Activated gamma-delta T cell treated with Interleukin-2 at 50 U/mL for 16 hours (primary cell): ENCODE results near the gene SKAP2.

ENCODE experiments used
- DNase-seq: peaks from one replicate; pipeline ENCODE4 v3.0.0-alpha.2; 2020

The SKAP2 gene

DNA sequence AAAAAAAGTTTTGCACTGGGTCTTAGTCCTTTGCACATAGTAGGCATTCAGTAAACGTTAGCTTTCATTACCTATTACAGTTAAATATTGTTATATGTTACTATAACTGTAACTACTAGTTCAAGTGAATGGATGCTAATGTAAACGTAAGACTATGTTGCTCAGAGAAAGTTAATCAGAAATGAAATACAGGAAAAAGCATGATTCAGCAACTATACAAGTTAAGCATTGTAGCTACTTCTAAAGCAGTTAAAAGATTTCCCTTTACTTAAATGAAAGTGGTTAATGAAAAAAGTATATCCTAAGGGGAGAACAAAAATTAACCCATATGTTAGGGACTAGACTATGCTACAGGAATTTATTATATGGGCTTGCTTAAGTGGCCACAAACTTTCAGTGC lies 121.2 kb downstream of the SKAP2 start:
- DNase-seq, result no peak

DNA sequence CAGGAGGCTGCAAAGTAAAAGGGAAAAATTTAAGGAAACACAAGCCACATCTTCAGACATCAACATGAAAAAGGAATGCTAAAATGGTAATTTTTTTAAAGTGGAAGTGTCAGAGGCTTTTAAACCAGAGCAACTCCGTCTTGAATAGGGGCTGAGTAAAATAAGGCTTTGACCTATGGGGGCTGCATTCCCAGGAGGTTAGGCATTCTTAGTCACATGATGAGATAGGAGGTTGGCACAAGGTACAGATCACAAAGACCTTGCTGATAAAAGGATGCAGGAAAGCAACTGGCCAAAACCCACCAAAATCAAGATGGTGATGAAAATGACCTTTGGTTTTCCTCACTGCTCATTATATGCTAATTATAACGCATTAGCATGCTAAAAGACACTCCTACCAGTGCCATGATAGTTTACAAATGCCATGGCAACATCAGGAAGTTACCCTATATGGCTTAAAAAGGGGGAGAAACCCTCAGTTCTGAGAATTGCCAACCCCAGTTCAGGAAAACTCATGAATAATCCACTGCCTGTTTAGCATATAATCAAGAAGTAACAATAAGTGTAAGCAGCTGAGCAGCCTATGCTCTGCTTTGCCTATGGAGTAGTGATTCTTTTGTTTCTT lies 128.3 kb downstream of the SKAP2 start:
- DNase-seq, result no peak

DNA sequence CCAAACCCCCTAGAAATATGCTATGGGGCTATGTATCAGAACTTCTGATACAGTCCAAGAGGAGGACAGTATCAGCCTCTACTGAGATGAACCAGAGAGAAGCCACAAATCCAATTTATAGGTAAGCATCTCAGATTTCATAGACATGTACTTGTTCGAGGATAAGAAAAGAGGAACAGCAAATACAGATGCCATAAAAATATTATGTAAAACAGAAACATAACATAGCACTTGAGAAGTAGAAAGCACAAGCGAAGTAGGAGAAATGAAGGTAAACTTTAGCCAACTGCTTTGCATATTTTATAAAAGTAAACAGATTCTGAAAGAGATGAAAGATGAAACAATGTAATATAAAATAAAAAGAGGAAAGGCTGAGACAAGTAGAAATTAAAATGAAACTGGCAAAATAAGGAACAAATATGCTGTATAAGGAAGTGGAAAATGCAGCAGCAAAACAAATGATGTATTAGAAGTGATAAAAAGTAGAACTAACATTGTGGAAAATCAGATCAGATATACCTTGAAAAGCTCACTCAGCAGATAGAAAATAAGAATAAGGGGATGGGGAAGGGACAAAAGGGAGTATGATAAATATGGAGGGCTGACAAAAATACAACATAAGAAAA lies 135.1 kb downstream of the SKAP2 start:
- no peak for DNase-seq

DNA sequence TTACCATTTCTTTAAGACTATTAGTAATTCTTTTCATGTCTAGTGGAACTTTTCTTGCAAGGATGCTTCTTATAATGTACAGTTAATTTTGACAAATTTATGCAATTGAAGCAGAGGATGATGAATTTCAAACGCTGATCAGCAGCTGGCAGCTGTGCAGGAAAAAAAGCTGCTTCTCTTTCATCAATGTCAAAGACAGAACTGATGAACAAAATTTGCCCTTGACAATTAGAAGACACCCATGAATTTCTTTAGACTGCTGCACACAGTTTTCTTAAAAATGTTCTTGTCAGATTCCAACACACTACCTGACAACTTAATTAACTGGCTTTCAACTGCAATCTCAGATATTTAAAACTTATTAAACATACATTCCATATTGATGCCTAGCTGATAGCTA lies 138.3 kb downstream of the SKAP2 start:
- DNase-seq, result no peak

DNA sequence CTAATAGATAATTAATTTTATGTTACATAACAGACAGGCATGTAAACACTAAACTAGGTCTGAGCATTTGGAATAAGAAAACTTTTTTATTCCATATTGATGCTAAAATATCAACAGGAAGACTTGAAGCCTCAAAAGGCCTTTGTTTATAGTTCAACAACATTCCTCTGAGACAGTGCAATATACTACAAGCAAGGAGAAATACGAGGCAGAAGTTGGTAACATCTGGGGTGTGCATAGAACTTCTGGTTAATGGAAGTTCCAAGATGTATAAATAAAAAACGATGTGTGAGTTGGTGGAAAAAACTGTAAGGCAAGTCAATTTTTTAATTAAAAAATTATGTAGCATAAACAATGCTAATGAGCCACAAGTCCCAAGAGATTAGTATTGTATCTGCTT lies 139.6 kb downstream of the SKAP2 start:
- no peak for DNase-seq

DNA sequence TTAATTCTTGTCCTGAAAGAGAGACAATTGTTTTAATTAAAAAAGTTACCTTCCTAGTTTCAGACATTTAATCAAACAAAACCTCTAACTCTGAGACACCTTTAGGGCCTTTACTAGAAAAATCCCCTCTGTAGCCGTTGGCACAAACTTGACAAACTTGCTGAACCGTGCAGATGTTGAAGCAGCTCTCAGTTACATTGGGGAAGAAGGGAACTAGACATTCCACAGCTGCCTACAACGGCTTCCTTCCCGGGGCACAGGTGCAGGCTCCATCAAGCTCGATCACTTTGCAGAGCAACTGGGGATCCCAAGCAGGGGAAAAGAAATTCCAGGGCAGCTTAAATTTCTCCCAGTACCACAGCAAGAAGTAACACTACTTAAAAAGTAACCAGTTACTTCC lies 141.3 kb downstream of the SKAP2 start:
- no peak for DNase-seq

DNA sequence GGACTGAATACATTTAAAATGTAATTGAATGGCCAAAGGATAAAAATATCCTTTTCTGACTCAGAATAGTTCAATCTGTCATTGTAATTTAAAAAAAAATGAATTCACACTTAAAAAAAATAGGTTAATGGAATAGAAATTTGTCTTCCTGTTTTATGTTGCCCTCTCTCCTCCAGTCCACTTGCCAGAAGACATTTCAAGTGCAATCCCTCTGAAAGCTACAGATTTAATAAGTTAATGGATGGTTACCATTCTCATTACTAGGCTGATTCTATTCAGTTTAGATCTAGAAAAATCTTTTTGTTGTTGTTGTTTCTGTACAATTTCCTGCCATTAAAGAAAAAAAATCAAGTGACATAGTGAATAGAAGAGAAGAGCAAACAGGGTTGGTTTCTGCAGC lies 142.9 kb downstream of the SKAP2 start:
- DNase-seq, result no peak

DNA sequence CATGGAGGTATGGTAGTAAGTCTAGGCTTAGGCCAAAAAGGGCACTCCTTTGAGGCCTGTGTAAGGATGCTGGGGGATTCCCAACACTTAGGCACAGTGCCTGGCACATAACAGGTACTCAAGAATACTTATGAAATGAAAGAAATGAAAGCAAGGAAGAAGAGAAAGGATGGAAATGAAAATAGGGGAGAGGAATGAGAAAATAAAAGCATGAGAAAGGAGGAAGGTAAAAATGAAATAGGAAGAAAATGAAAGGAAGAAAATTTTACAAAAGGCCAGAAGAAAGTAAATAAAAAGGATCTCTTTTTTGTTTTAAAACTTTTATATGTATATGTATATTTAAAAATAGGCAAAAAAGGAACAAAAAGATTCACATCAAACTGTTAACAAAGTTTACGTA lies 146.3 kb downstream of the SKAP2 start:
- DNase-seq, result no peak

DNA sequence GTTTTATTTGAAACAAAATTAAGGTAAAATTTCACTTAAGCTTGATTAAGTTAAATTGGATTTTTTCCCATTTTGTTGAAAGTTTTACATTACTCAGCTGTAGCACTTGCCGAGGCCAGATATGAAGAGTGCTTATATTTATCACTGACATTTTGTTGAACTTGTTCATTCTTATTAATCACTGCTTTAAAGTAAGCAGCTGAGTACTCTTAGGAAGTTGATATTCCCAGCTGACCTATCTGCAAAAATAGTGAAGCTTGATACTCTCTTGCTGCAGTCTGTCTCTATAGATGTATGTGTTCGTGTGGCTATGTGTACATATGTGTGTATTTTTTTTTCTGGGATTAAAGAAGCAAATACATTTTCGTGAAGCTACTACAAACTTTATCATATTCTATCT lies 150.0 kb downstream of the SKAP2 start:
- DNase-seq, result no peak

DNA sequence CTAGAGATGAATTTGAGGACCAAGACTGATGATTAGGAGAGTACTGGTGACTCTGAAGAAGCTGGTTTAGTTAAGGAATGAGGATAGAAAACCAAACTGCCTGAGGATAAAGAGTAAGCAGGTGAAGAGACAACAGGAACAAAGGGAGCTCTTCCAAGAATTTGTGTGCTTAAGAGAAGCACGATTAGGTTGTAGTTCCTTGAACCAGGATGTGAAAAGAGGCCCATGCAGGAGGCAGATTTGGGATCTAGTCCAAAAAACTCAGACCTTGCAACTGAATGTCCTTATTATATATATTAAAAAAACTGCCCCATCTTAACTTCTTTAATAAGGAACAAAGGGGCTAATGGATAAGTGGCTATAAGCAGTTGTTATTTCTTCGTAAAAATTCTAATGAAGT lies 150.4 kb downstream of the SKAP2 start:
- no peak for DNase-seq

DNA sequence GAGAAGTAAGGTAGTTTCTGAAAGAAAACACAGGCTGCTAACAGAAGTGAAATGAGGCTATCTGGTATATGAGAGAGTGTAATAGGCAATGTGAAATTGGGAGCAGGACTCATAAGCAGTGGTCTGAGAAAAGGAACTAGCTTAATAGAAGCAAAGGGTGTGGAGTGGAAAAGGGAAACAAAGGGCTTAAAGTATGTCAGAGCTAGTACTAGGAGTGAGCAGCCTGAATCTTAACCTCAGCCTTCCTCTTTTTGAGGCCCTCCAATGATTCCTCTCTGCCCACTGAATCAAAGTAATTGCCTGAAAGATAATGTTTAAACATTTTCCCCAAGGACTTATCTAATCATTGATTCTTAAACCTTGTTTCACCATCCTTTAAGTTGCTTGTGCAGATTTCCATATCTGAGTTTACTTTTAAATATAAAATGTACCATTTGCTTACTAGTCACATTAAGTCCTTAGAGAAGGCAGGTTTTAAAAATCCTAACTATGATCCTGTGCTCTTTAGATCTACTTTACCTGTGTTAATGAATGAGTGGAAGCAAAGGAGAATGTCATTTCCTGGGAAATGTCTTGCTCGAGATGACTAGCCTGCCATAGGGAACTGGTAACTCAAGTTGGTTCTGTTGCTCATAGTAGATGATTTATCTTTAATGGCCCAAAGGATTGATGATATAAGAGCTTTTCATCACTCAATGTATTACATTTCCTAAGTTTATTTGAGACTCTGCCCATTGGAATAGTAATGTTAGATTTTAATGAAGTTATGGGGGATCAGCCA lies 155.0 kb downstream of the SKAP2 start:
- DNase-seq, result no peak

DNA sequence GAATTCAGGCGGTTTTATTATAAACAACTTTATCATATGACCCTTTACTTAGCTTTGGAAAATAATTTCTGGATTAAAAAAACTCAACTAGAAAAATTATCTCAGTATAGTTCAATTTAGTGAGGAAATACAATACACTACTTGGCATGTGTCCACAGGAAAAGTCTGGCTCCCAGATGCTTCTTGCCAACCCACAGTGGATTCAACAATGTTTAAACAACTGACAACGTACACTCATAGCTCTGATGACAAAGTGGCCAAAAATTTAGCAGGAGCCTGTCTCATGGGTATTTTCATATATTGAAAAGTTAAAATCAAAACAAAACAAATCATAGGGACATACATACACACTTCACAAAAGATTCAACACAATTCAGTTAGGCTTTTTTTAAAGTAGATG lies 158.8 kb downstream of the SKAP2 start:
- no peak for DNase-seq

DNA sequence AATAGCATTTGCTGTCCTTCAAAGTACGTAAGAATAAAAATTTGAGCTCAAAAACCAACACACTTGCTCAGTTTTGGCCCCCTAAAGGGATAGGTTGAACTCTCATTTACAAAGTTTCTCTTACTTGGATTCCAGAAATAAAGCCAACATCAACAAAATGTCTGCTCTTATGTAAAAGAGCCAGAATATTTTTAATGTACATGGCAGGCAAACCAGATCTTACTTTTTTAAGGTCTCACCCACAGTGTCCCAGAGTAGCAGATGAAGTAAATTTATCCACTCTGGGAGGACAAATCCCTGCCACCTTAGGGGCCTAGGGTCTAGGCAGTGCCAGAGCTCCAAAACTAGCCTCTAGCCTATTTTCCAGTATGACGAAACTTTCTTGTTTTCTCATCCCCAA lies 159.6 kb downstream of the SKAP2 start:
- DNase-seq, result no peak

DNA sequence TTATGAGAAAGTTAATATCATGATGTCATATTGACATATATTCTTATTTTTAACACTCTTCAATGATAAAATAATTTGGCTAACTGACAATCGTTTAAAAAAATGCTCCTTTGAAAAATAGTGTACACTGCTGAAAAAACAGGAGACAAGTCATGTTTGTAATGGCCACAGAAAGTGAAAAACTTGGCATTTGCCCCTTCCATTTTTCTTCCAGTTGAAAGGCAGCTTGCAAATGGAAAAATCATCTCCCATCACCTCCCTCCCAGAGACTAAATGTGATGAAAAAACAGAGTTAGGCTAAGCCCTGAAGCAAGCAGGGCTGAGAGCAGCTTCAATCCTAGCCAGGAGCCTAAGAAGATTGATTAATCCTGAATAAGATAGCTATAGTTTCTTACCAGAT lies 160.4 kb downstream of the SKAP2 start:
- no peak for DNase-seq

DNA sequence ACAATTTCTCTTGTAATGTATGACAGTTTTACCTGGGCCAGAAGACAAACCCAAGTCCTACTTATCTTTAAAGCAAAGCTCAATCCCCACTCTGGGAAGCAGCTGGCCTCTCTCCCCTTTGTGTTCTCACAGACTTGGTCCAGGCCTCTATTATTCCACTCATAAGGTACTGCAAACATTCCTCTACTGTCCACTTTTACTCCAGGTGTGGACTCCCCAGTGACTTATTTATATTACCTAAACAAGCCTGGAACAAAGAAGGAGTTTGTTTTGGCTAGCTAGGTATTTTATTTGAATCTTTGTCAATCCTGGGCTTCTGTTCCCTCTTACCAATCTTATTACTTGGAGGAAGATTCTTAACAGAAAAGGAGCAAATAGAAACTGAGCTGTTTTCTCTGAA lies 163.5 kb downstream of the SKAP2 start:
- no peak for DNase-seq

DNA sequence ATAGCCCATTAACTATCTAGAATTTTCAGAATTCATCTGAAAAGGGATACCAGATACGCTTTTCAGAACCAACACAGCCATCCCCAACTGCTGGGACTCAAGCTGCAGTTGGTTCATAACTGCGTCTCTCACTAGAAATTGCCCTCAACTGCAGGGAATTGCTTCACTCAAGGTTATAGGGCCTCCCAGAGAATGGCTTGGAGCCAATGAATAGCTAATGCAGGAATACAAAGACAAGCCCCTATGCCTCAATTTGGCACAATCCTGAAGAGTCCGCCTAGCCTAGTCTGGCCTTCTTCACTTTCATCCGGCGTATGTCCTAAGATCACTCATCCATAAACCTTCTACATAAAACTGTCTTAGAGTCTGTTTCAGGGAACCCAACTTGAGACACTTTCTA lies 164.0 kb downstream of the SKAP2 start:
- no peak for DNase-seq

DNA sequence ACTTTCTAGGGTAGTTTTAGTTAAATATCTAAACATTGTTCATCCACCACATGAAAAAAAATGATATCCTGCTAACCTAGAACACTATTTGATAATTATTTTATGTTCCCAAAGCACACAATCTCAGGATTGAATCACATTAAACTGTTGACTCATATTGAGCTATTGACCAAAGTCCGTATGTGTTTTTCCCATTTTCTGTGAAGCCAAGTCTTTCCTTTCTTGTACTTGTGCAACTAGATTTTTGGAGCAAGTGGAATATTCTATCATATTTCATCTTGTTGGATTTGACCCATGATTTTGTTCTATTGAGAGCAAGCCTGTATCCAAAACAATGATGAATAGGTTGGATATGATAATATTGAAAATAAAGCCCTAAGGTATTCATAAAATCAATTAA lies 164.6 kb downstream of the SKAP2 start:
- no peak for DNase-seq

DNA sequence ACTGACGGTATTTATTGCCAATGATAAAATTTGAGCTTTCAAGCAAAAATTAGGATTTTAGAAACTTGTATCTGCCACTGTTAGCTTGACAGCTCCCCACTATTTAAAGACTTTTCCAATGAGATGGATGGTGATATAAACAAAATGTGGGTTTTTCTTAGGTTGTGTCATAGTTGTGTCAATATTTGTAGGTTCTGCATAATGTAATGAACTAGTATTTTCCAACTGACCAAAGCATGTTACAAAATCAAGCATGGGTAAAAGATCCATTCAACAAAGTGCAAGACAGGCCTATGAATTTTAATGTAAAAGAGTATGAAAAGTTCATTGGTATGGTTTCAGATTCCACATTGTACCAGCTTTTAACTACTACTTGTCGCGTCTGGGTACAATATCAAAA lies 165.6 kb downstream of the SKAP2 start:
- no peak for DNase-seq

DNA sequence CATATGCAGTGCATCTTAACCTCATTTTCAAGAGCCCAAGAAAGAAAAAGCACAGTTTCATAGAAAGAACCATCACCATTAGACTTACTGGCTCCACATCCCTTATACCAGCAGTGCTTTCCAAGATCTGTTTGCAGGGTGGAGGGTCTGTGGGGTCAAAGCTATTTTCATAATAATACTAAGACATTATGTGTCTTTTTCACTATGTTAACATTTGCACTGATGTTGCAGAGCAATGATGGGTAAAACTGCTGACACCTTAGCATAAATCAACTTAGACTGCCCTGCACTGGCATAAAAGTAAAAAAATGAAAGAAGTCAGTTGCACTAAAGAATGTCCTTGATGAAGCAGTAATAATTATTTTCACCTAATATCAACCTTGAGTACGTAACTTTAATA lies 166.2 kb downstream of the SKAP2 start:
- DNase-seq, result no peak

DNA sequence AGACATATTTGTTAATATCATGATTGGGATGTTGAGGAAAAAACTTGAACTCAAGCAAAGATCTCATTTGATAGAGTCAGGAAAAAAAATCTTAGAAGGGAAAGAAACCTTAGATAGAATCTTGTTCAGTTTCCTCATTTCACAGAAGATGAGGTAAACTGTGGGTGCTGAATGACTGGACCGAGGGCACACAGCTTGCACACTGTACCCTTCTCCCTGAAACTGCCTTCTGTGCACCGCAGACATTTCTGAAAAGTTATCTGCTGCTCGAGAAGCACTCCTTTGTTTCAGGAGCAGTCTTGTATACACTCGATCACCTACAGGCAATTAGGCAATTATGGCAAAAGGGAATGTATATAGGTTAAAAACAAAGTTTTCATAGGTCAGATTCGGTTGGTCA lies 167.4 kb downstream of the SKAP2 start:
- DNase-seq, result no peak

DNA sequence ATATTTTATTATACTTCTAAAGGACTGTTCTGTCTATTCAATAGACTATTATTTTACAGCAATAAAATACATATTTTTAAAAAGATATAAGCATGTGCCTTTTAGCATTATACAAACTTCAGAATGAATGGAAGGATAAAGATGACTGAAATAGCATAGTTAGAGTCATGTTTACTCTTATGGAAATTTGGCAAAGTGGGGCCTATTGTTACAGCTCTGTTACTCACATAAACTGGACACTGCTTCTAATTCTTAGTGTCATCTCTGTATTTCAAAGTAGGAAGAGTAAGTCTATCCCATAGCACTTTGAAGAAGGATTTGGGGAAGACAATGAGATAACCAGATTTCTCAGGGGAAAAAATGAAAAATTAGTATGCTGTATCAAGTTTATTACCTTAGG lies 168.2 kb downstream of the SKAP2 start:
- no peak for DNase-seq

DNA sequence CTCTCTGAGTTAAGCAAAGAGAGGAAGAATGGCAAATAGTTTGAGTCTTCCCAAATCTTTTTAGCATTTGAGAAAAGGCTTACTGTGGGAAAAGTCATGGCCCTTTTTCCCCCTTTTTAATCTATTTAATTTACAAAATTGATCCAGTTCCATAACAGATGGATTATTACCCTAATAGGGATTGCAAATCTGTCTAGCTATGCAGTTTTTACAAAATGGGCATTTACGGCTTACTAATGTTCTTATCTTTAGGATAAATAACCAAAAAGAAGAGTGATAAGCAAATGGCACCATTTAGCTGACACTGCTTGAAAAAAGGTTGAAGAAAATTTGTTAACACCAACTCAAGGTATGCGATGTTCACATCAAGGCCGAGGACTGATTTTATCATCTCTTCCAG lies 169.7 kb downstream of the SKAP2 start:
- no peak for DNase-seq

DNA sequence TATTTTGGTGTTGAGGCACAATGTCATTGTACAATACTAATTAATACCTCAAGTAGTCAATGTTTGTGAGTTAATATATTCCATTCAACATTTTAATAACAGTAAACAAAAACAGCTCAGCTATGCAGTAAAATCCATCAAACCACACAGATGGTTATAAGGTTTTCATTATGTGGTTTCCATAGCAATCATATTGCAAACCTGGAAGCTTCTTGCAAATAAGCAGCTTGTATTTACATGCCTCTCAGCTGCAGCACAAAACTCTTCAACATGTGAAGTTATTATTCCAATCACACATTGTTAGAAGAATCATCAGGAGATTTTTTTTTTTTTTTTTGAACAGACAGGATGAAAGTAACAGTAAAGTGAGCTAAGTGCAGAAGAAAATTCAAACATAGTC lies 170.2 kb downstream of the SKAP2 start:
- DNase-seq, result no peak

DNA sequence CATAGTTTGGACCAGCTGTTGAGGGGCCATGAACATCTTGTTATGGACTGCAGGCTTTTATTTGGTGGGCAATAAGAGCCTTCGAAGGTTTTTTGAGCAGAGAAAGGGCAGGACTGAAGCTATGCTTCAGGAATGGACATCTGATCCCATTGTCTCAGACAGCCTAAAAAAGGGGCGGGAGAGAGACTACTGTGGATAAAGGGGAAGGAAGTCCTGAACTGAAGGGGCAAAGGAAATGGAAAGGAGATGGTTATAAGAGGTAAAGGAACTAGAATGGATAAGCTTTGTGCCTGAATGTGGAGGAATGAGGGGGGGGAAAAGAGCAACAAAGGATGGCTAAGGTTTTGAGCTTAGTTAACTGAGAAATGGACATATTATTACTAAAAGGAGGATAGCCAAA lies 172.5 kb downstream of the SKAP2 start:
- DNase-seq, result no peak

DNA sequence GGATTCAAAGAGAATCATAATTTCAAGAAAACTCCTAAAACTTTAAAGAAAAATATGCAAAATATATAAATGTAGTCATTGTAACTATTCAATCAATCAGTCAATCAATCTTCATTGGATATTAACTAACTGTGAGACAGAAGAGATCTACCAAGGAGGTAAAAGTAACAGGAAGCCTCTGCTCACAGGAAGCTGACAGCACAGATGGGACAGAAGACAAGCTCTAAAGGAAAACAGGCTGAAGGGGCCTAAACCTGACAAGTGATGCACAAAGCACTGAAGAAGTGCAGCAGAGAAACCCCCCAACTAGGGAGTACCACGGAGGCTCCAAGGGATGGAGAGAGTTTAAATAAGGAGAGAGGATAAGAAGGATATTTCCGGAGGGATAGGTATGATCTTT lies 173.0 kb downstream of the SKAP2 start:
- no peak for DNase-seq
